NCI-H2081 (cell line): ENCODE measurements around the gene RAP1GAP2.
"Not testable (repeated sequence)": the region's sequence is repeated elsewhere in the genome, so short reads cannot be mapped to it uniquely, and the experiment has no call there.

Experiments
- DNase-seq, 2 experiments: peaks; one replicate each; lab custom pipeline; 2025; lab: John Stamatoyannopoulos, UW

RAP1GAP2 gene

DNA sequence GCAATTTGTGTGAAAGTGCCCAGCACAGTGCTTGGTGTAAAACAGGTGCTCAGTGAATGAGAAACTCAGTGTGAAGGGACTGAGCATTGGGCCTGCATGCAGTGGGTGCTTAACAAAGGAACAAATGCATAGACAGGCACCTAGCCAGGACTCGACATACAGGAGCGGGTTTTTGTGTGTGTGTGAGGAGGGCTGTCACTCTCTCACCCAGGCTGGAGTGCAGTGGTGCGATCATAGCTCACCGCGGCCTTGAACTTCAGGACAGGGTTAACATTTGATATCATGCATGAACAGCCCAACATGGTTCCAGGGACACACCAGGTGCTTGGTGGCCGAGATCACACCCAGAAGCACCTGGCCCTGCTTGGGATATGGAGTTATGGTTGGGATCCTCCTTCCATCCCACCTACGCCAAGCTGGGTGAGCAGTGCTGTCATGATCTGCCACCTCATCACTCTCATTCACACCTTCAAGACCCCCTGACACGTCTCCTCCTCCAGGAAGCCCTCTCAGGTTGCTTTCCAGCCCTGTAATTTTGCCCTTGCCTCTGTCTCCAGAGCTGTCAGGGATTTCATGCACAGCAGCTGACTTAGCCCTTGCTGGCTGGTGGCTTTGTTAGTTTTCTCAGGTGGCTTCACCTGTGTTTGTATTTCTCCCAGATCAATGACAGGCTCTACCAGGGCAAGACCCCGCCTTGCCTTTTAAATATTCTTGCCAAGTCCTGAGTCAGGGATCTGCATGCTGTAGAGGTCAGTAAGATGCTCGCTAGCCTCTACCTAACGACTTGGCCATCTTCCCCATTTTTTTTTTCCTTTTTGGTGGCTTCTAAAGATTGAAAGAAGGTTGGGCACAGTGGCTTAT, 200.8 kb downstream of the RAP1GAP2 start:
- no peak for DNase-seq

- not testable (repeated sequence) for DNase-seq
Measured at GRCh38 chr17:2998469-2998901, 202.2 kb downstream of the RAP1GAP2 start.

DNA sequence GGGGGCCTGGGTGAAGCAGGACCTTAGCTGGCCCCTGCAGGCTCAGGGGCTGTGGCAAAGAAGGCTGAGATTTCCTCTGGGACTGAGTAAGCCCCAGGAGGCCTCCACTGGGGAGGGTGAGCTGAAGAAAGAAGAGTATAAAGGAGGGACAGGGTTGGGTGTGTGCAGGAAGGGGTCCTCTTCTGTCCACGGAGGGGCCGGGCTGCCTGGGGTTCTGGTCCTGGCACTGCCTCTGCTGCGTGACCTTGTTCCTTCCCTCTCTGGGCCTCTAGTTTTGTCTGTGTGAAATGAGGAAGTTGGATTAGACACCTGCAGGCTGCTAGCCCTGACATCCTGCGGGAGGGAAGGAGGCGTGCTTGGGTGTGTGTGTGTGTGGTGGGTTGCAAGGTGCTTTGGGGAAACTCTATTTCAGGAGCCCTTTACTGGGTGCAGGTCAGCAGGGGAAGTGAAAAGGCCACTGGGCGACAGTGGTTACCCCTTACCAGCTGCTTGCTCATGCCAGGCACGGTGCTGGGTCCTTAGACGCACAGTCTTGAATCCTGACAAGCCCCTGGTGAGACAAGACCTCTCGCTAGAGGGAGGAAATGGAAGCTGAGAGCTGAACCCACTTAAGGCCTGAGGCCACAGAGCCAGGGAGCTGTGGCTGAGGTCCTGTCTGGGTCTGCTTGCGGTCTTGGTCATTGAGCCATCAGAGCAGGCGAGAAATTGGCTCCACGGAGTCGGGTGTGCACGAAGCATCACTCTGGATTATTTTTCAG, 206.5 kb downstream of the RAP1GAP2 start:
- DNase-seq = no peak

DNA sequence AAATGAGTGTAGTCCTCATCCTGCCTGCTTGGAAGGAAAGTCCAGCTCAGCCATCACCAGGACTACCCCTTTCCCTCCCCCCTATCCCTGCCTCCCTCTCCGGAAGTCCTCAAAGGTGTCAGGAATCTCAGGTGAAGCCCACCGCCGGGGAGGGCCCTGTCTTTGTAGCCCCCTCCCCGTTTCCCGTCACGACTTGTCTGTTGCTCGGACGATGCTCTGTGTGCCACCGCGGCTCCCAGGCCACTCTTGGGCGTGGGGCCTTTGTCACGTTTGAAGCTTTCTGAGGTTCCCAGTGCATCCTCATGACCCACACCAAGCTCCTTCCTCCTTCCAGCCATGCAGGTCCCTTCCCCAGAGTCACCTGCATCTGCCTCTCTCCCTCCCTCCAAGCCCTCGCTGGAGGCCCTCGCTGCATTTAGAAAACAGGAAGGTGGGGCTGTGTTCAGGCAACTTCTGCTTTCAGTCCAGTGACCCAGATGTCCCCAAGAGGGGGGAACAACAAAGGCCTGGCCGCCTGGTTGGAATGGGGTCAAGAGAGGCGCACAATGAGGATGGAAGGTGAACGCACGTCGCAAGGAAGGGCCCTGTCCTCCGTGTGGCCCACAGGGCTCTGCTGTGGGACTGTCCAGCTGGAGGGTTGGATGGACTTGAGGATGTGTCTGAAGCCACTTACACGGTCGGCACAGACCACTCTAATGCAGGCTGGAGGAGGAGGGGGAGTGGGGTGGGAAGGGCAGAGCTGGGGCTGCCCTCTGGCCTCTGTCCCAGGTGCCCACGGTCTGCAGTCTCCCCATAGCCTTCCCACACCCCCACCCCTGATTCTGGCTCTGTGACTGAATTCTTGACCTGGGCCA, 207.3 kb downstream of the RAP1GAP2 start:
- no peak for DNase-seq

DNA sequence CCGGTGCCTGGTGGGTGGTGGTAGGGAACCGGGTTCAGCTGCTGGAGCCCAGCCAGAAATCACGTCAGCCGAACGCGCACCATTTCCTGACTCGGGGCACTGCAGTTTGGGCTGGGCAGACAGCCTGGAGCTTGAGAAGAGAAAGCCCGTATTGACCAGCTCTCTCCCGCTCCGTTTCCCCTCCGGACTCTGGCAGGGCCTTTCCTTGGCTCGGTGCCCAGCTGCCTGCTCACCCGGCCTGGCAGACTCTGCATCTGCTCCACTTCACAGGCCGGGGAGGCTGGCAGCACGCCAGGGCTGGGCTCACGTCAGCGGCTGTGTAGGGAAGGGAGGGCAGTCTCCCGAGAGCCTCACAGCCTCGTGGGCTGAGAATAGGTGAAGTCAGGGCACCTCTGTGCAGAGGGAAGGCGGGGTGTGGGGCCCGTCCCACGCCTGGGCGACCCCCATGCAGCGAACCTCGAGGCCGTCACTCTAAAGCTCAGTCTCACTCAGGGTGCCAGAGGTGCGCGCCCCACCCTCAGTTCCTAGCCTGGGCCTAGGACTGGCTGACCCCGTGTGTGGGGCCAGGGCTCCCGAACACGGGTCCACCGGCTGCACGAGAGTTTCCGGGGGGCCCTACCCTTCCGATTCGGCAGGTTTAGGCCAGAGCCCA, 208.0 kb downstream of the RAP1GAP2 start:
- peak; percentile 92 to 93 for DNase-seq

- no peak for DNase-seq
Measured at GRCh38 chr17:3004925-3005324, 208.7 kb downstream of the RAP1GAP2 start.

GRCh38 chr17:3005696-3006095, 209.5 kb downstream of the RAP1GAP2 start:
- no peak for DNase-seq

- DNase-seq = no peak
Measured at GRCh38 chr17:3006801-3007200, 210.6 kb downstream of the RAP1GAP2 start.

- no peak for DNase-seq
Measured at GRCh38 chr17:3007651-3008121, 211.4 kb downstream of the RAP1GAP2 start.

- no peak for DNase-seq
Measured at GRCh38 chr17:3008336-3009288, 212.4 kb downstream of the RAP1GAP2 start.

- no peak for DNase-seq
Measured at GRCh38 chr17:3009411-3009920, 213.2 kb downstream of the RAP1GAP2 start.

- no peak for DNase-seq
Measured at GRCh38 chr17:3011891-3012290, 215.7 kb downstream of the RAP1GAP2 start.

- peak; percentile 17 to 20 for DNase-seq
Measured at GRCh38 chr17:3012926-3013581, 216.8 kb downstream of the RAP1GAP2 start.

DNA sequence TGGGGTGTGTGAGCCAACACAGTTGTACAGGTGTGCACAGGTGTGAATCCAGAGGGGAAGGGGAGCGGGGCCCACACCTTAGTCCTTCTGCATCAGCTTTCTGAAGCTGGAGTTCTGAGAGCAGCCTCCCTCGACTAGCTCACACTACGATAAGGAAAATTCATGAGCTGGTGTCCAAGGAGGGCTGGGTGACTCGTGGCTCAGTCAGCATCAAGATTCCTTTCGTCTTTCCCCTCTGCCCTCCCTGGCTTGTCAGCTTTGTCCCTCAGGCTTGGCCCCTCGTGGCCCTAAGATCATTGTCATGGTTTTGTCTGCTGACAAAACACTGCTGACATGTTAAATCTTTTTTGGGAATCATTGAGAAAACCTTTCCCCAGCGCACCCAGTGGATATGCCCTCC, 219.7 kb downstream of the RAP1GAP2 start:
- no peak for DNase-seq

DNA sequence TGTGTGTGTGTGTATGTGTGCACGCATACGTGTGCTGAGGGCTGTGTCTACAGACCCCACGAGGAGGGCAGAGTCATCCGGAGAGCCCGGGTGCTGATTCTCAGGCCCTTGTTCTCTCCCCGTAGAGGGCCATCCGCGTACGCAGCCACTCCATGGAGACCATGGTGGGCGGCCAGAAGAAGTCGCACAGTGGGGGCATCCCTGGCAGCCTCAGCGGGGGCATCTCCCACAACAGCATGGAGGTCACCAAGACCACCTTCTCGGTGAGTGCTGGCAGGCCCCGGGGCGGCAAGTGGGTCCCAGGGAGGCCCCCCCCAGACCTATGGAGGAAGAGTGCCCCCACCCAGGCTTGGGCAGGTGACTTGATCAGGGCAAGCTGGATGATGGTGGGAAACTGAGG, 221.7 kb downstream of the RAP1GAP2 start:
- DNase-seq = no peak

GRCh38 chr17:3019761-3020160, 223.5 kb downstream of the RAP1GAP2 start:
- no peak for DNase-seq

DNA sequence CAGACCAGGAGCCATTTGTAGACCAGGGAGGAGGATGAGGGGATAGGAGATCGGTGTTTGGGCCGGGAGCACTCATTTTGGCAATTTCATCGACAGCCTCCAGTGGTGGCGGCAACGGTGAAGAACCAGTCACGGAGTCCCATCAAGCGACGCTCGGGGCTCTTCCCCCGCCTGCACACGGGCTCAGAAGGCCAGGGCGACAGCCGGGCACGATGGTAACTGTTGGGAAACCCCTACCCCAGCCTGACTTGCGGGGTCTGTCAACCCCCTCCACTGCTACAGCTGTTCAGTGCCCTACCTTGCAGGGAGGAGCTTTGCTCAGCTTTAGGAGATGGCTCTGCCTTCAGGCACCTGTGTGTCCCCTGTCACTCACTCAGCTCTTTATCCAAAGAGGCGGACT, 224.1 kb downstream of the RAP1GAP2 start:
- DNase-seq = no peak

DNA sequence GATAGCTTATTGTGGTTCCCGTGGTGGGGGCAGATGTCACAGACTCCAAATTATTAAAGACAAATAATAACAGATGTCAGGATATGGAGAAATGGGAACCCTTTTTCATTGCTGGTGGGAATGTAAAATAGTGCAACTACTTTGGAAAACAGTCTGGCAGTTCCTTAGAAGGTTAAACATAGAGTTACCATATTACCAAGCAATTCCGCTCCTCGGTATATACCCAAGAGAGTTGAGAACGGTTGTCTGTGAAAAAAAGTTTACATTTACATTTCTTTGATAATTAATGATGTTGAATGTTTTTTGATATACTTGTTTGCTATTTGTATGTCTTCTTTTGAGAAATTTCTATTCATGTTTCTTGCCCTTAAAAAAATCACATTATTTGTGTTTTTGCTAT, 226.0 kb downstream of the RAP1GAP2 start:
- DNase-seq = no peak

- no peak for DNase-seq
Measured at GRCh38 chr17:3024346-3024745, 228.1 kb downstream of the RAP1GAP2 start.
